GM12878 (cell line): Measurements from ENCODE around the gene ATP2C2. TPM values are rescaled to one million over a fixed set of nuclear protein-coding genes. Genes with fewer than 3 reads are reported as not detected.

Experiments used
- ATAC-seq: fragments of 200-7000 bp; cut with Tn5 transposase; 3 replicates; pipeline ENCODE4 v1.9.1; 2020; ENCODE audit warnings: mild to moderate bottlenecking, moderate library complexity
- BruUV-seq: library from RNA; stranded (reverse); fragments of 400-500 nt; replicated peaks from 2 replicates; lab custom pipeline; 2021; lab: Mats Ljungman, UMichigan
- CTCF ChIA-PET: fragments of 300-600 bp; sonication (Branson Sonifier 250); formaldehyde crosslinking; extraction: SDS; loops from one replicate; lab custom pipeline; 2021; ENCODE audit warnings: inconsistent platforms; lab: Yijun Ruan, JAX
- POLR2A ChIA-PET: fragments of 350-600 bp; formaldehyde crosslinking; extraction: SDS; loops from one replicate; lab custom pipeline; 2021; ENCODE audit warnings: inconsistent platforms; lab: Charles Lee
- RAD21 ChIA-PET: fragments of 300-600 bp; sonication (Branson Sonifier 250); formaldehyde crosslinking; loops from one replicate; lab custom pipeline; 2023; ENCODE audit warnings: antibody characterized with exemption; ENCODE audit not compliant: unreplicated experiment; lab: Charles Lee
- SMC1A ChIA-PET: fragments of 300-600 bp; sonication (Branson Sonifier 250); formaldehyde crosslinking; loops from one replicate; lab custom pipeline; 2023; ENCODE audit not compliant: unreplicated experiment, uncharacterized antibody; lab: Charles Lee
- DNase-seq: peaks from one replicate; pipeline ENCODE4 v3.0.0-alpha.2; 2011; ENCODE audit warnings: low read depth, low spot score
- FAIRE-seq: peaks from 3 replicates; lab custom pipeline; 2011; peaks lifted over from hg19 to GRCh38; lab: Jason Lieb, UNC
- H2AFZ ChIP-seq: 2 replicates; pipeline ENCODE4 v1.6.0; 2011; ENCODE audit warnings: low read depth, low read length, control low read depth; ENCODE audit not compliant: control insufficient read depth
- H3K27ac ChIP-seq: 2 replicates; pipeline ENCODE4 v1.5.1; 2011; ENCODE audit warnings: control low read depth; ENCODE audit not compliant: control insufficient read depth, insufficient read depth
- H3K27me3 ChIP-seq, 2 experiments: replicated peaks in 1 of 2; 2 replicates each; pipeline versions ENCODE4 v1.6.0 to v1.6.1; 2011; ENCODE audit warnings: low read length in 1 of 2; ENCODE audit not compliant: control insufficient read depth in 2 of 2, insufficient read depth in 2 of 2
- H3K36me3 ChIP-seq, 2 experiments: 2 replicates each; pipeline ENCODE4 v1.5.1; 2011; ENCODE audit warnings: low read length in 1 of 2; ENCODE audit not compliant: control insufficient read depth in 2 of 2, insufficient read depth in 2 of 2
- H3K4me1 ChIP-seq: 2 replicates; pipeline ENCODE4 v1.6.1; 2011; ENCODE audit warnings: mild to moderate bottlenecking, low read length, moderate library complexity, mixed read lengths; ENCODE audit not compliant: control insufficient read depth, insufficient read depth
- H3K4me2 ChIP-seq: 2 replicates; pipeline ENCODE4 v1.6.0; 2011; ENCODE audit warnings: control low read depth; ENCODE audit not compliant: control insufficient read depth, insufficient read depth
- H3K4me3 ChIP-seq: fragments of 200-600 bp; sonication (generic); 2 replicates; pipeline ENCODE4 v1.5.1; 2016
- H3K79me2 ChIP-seq: 2 replicates; pipeline ENCODE4 v1.6.0; 2011; ENCODE audit warnings: low read length; ENCODE audit not compliant: control insufficient read depth, insufficient read depth
- H3K9ac ChIP-seq: 2 replicates; pipeline ENCODE4 v1.8.0; 2011; ENCODE audit warnings: low read length, control low read depth, mixed read lengths; ENCODE audit not compliant: control insufficient read depth, insufficient read depth
- H3K9me3 ChIP-seq: replicated peaks from 3 replicates; pipeline ENCODE4 v1.5.1; 2011; ENCODE audit warnings: mild to moderate bottlenecking, low read length; ENCODE audit not compliant: control insufficient read depth, insufficient read depth
- H4K20me1 ChIP-seq: 2 replicates; pipeline ENCODE4 v1.6.0; 2011; ENCODE audit not compliant: control insufficient read depth, insufficient read depth
- CHD1 ChIP-seq: IDR thresholded peaks from 2 replicates; pipeline ENCODE4 v1.6.1; 2012; ENCODE audit warnings: low read depth, low read length, improper control_type of control experiment
- CREM ChIP-seq: IDR thresholded peaks from 2 replicates; pipeline ENCODE4 v1.6.1; 2014; ENCODE audit warnings: antibody characterized with exemption, low read depth
- E2F4 ChIP-seq: IDR thresholded peaks from 2 replicates; pipeline ENCODE4 v1.6.1; 2012; ENCODE audit warnings: low read depth, low read length, improper control_type of control experiment
- KLF5 ChIP-seq: fragments of 450-650 bp; IDR thresholded peaks from 2 replicates; pipeline ENCODE4 v1.6.1; 2014; ENCODE audit warnings: mild to moderate bottlenecking; ENCODE audit not compliant: partially characterized antibody
- NR2C2 ChIP-seq: IDR thresholded peaks from 2 replicates; pipeline ENCODE4 v1.6.1; 2011; ENCODE audit warnings: borderline replicate concordance, low read depth; ENCODE audit not compliant: control insufficient read depth, insufficient read length
- PAX5 ChIP-seq: IDR thresholded peaks from 2 replicates; pipeline ENCODE4 v1.6.1; 2011; ENCODE audit warnings: low read depth, low read length, borderline replicate concordance
- REST ChIP-seq: IDR thresholded peaks from 2 replicates; pipeline ENCODE4 v1.6.1; 2012; ENCODE audit warnings: mild to moderate bottlenecking, low read depth, low read length
- SMAD1 ChIP-seq: fragments of 450-650 bp; IDR thresholded peaks from 2 replicates; pipeline ENCODE4 v1.6.1; 2018; ENCODE audit warnings: mild to moderate bottlenecking, low read depth; ENCODE audit not compliant: partially characterized antibody
- ZBED1 ChIP-seq: IDR thresholded peaks from 2 replicates; pipeline ENCODE4 v1.6.1; 2016; ENCODE audit warnings: borderline replicate concordance
- ZBTB11 ChIP-seq: fragments of 450-650 bp; formaldehyde crosslinking; IDR thresholded peaks from 2 replicates; pipeline ENCODE4 v1.5.0; 2022; ENCODE audit warnings: mild to moderate bottlenecking, missing genetic modification characterization
- ZNF217 ChIP-seq: fragments of 450-650 bp; IDR thresholded peaks from 2 replicates; pipeline ENCODE4 v1.6.1; 2017; ENCODE audit warnings: antibody characterized with exemption, mild to moderate bottlenecking
- WGBS: methylation state at CpG from one replicate; pipeline ENCODE4 v1.1.6; 2016; ENCODE audit warnings: low lambda C conversion rate; ENCODE audit not compliant: insufficient replicate concordance, insufficient coverage; ENCODE audit errors: missing lambda C conversion rate; 5-methylcytosine and 5-hydroxymethylcytosine counted together
- in situ Hi-C: fragments of 300-500 bp; cut with MboI; formaldehyde crosslinking; loops from 9 replicates; pipeline ENCODE4 v1.14.3; 2018; ENCODE audit warnings: mixed read lengths
- intact Hi-C: fragments of 100-400 bp; cut with micrococcal nuclease; formaldehyde crosslinking; loops from one replicate; pipeline ENCODE4 v1.14.2; 2022; ENCODE audit not compliant: unreplicated experiment
- polyA plus RNA-seq, 11 experiments: library from polyadenylated mRNA; depleted of rRNA in 4 of 11; unstranded in 6 of 11; stranded (reverse) in 5 of 11; fragments of >200 nt; fragmentation: Nextera tagmentation in 4 of 11; fragmentation: Illumina TruSeq in 1 of 11; extraction: Ambion mirVana in 4 of 11; extraction: Trizol in 1 of 11; gene quantifications; 1 replicate in 1 of 11; 2 replicates in 10 of 11; pipeline versions ENCODE4 v1.2.1 to v1.2.3, GENCODE V29; 2011 to 2016; ENCODE audit warnings: inconsistent platforms in 2 of 11, missing spikeins in 2 of 11, low read depth in 1 of 11
- total RNA-seq, 4 experiments: library from RNA; depleted of rRNA in 3 of 4; stranded (reverse); fragments of >200 nt in 3 of 4; fragmentation: Illumina TruSeq in 1 of 4; extraction: Trizol in 1 of 4; gene quantifications; 2 replicates each; pipeline versions ENCODE4 v1.2.1 to v1.2.3, GENCODE V29; 2013 to 2021

ATP2C2 gene
- total and polyA plus RNA-seq, 10 of the 15 experiments (the other 5 are each of a cell fraction or from before 2014, with no cell fraction given), result 0.05 to 0.19 TPM; not detected in 8

GRCh38 chr16:84444476-84444875 is 76.1 kb downstream of the ATP2C2 start (continued):
- TF ChIP-seq REST (no peak), ZBTB11 (CRISPR knock-in tag) (no peak), CREM (no peak), PAX5 (no peak), ZBED1 (no peak)

- intact Hi-C loops, result no loop called here
- 5% methylated on average over 4 of the region's 4 CpGs for WGBS
- Histone ChIP-seq H3K36me3 (no peaks in the 10 kb centered on the region), H3K4me1 (no peaks in the 10 kb centered on the region), H3K27me3 (peaks cover 0 to 5% of the 10 kb centered on the region in 2 experiments; a peak in 1 of 4 replicates), H3K9ac (no peak overlapping the region), H4K20me1 (0 out of 2 replicates have a peak, but pooled peaks cover 3% of the 10 kb centered on the region), H3K4me2 (no peak overlapping the region), H3K79me2 (no peaks in the 10 kb centered on the region), H2AFZ (no peak overlapping the region), H3K4me3 (no peak overlapping the region), H3K27ac (no peak overlapping the region), H3K9me3 (no peaks in the 10 kb centered on the region; the same call in 2 of the 3 replicates)
- in situ Hi-C loops, result no loop called here
- DNase-seq, result no peak
- CTCF ChIA-PET, result no interaction called here
- no TSS peak for BruUV-seq
- SMC1A ChIA-PET, result no interaction called here
- RAD21 ChIA-PET, result no interaction called here
- no peak for FAIRE-seq
- POLR2A ChIA-PET, result no interaction called here
- no peak for ATAC-seq
- TF ChIP-seq KLF5 (no peak), E2F4 (no peak), PAX5 (no peak), ZNF217 (no peak), SMAD1 (no peak), NR2C2 (no peak), CHD1 (no peak), ZBTB11 (CRISPR knock-in tag) (no peak)
Measured at GRCh38 chr16:84446084-84446483, 77.7 kb downstream of the ATP2C2 start.
